AG04450 (cell line): ENCODE data around the gene PYGB. TPM values are rescaled to one million over a fixed set of nuclear protein-coding genes. Genes with fewer than 3 reads are reported as not detected.

Experiments used
- CTCF ChIA-PET: fragments of 300-600, 350-600 bp; formaldehyde crosslinking; extraction: SDS; loops from one replicate; lab custom pipeline; 2022; ENCODE audit warnings: antibody characterized with exemption, inconsistent platforms; lab: Charles Lee
- POLR2A ChIA-PET: fragments of 350-600 bp; formaldehyde crosslinking; extraction: SDS; loops from one replicate; lab custom pipeline; 2021; ENCODE audit warnings: antibody characterized with exemption, inconsistent platforms; lab: Yijun Ruan, JAX
- DNase-seq: peaks from one replicate; pipeline ENCODE4 v3.0.0-alpha.2; 2011; ENCODE audit warnings: low read depth, low spot score
- H3K27ac ChIP-seq: one replicate; pipeline ENCODE4 v1.5.1; 2012; ENCODE audit warnings: low read depth, low read length, control low read depth
- H3K27me3 ChIP-seq: one replicate; pipeline ENCODE4 v1.6.0; 2012; ENCODE audit warnings: low read length; ENCODE audit not compliant: control insufficient read depth, insufficient read depth
- H3K4me3 ChIP-seq: 2 replicates; pipeline ENCODE4 v1.5.1; 2011; ENCODE audit warnings: mild to moderate bottlenecking, low read depth, low read length, control low read depth
- H3K9me3 ChIP-seq: 2 replicates; pipeline ENCODE4 v1.5.1; 2012; ENCODE audit warnings: low read length; ENCODE audit not compliant: control insufficient read depth, insufficient read depth
- CTCF ChIP-seq: IDR thresholded peaks from 2 replicates; pipeline ENCODE4 v1.5.1; 2011; ENCODE audit warnings: low read depth, low read length, control low read depth, inconsistent platforms
- polyA plus RNA-seq: library from polyadenylated mRNA; depleted of rRNA; stranded (reverse); fragments of >200 nt; gene quantifications from 2 replicates; pipeline ENCODE4 v1.2.3, GENCODE V29; 2011

PYGB gene
- polyA plus RNA-seq, 1 experiment, result 43.2 TPM

- no peak overlapping the region for H3K4me3 ChIP-seq
- CTCF ChIA-PET, result no interaction called here
- no peaks in the 10 kb centered on the region for H3K27me3 ChIP-seq
- H3K9me3 ChIP-seq, result no peaks in the 10 kb centered on the region; the same call in 1 of the 2 replicates
- DNase-seq, result no peak
- POLR2A ChIA-PET, result no interaction called here
- no peak overlapping the region for H3K27ac ChIP-seq
- no peak for TF ChIP-seq CTCF
Observed at GRCh38 chr20:25277051-25277801, 29.3 kb downstream of the PYGB start.

DNA sequence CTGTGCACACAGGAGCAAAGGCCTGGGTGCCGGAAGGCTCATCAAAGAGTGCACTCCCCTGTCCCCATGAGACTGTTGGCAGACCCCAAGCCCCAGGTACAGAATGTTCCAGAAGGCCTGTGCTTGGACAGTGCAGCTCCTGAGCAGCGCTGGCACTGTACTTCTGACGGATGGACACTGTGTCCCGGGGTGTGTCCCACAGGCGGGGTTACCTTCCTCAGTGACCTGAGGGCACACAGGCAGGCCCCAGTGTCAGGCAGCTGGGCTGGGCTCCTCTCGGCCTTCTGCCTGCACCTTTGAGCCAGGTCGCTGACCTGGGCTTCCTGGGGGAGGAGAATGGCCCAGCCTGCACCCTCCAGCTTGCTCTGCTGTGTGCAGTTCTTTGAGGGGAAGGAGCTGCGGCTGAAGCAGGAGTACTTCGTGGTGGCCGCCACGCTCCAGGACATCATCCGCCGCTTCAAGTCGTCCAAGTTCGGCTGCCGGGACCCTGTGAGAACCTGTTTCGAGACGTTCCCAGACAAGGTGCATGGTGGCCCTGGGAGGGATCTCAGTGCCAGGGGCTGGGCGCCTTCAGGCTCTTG, 30.1 kb downstream of the PYGB start:
- Histone ChIP-seq H3K27me3 (no peaks in the 10 kb centered on the region), H3K4me3 (no peak overlapping the region), H3K9me3 (no peaks in the 10 kb centered on the region; the same call in 1 of the 2 replicates), H3K27ac (no peak overlapping the region)
- ChIA-PET POLR2A (no interaction called here), CTCF (no interaction called here)
- DNase-seq, result no peak
- TF ChIP-seq CTCF, result no peak

DNA sequence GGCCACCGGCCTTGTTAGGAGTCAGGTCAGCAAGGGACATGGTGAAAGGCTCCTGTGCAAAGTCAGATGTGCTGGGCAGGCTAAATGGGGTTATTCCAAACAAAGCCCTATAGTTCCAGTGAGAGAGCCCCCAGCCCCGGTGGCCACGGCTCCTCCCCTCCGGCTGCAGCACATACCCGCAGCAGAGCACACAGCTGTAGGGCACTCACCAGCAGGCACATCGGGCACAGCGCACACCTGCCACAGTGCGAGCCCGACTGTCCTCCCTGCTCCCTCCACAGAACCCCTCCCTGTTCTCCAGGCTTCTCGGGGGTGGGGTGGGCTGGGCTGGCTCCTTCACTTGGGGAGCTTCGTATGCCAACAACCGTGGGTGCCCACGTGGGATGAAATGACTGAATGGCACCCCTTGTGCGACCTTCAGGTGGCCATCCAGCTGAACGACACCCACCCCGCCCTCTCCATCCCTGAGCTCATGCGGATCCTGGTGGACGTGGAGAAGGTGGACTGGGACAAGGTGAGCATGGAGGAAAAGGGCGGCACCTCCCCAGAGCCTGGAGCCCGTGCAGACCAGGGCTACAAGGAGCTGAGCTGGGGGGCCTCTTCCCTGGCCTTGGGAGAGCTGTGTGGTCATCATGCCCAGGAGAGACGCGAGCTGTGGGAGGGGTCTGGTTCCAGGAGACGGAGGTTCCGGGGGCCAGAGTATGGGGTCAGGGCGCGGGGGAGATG, 30.9 kb downstream of the PYGB start:
- TF ChIP-seq CTCF, result no peak
- DNase-seq, result no peak
- H3K27ac ChIP-seq, result peak overlapping the region; percentile 2
- H3K4me3 ChIP-seq, result no peak overlapping the region
- ChIA-PET CTCF (interaction anchor here (0.8 kb wide), 1 partner anchor 120 kb away, joined by 3 read pairs; no protein-coding TSS in a partner anchor), POLR2A (no interaction called here)
- H3K27me3 ChIP-seq, result no peaks in the 10 kb centered on the region
- no peaks in the 10 kb centered on the region; the same call in 1 of the 2 replicates for H3K9me3 ChIP-seq

DNA sequence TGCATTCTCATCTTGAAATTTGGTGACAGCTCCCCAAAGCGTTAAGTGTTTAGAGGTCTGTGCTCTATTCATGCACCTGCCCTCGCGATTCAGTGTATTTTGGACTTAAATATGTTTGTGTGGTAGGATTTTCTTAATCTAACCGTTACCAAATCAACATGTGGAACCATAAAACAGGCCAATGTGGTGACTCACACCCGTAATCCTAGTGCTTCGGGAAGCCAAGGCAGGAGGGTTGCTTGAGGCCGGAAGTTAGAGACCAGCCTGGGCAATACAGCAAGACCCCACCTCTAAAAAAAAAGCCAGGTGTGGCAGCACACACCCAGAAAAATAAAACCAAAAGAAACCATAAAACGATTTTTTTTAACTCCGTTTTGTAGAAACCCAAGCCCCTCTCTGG, 31.5 kb downstream of the PYGB start:
- ChIA-PET CTCF (interaction anchor here (0.8 kb wide), 1 partner anchor 120 kb away, joined by 3 read pairs; no protein-coding TSS in a partner anchor), POLR2A (no interaction called here)
- TF ChIP-seq CTCF, result no peak

More for the DNA sequence above, 31.5 kb downstream of the PYGB start:
- H3K4me3 ChIP-seq, result no peak overlapping the region
- no peaks in the 10 kb centered on the region; the same call in 1 of the 2 replicates for H3K9me3 ChIP-seq
- DNase-seq, result no peak
- no peak overlapping the region for H3K27ac ChIP-seq
- H3K27me3 ChIP-seq, result no peaks in the 10 kb centered on the region
